Heart right ventricle (tissue), 16 donors: ENCODE data around the gene MAPT. TPM values are rescaled to one million over a fixed set of nuclear protein-coding genes. Genes with fewer than 3 reads are reported as not detected.
A peak's percentile ranks its signal among the peaks of the same experiment; 100 is the strongest.

Experiments
- ATAC-seq, 8 donors: fragments of 200-7000 bp; cut with Tn5 transposase; one replicate each; pipeline ENCODE4 v1.9.1; 2020; ENCODE audit warnings: mild to moderate bottlenecking in 8 of 8, moderate library complexity in 8 of 8, moderate number of reproducible peaks in 1 of 8
- DNase-seq, 2 donors: peaks; one replicate each; pipeline ENCODE4 v3.0.0-alpha.2; 2020
- H3K27ac ChIP-seq, 10 donors: fragments of 200-600 bp; sonication (generic) in 2 of 10; one replicate each; pipeline versions ENCODE4 v1.5.0 to v1.8.0; 2020 to 2022; ENCODE audit warnings: mild to moderate bottlenecking in 3 of 10
- H3K27me3 ChIP-seq, 7 donors: fragments of 200-600 bp; one replicate each; pipeline ENCODE4 v1.8.0; 2021 to 2022; ENCODE audit warnings: mild to moderate bottlenecking in 2 of 7
- H3K36me3 ChIP-seq, 9 donors: fragments of 200-600 bp; sonication (generic) in 1 of 9; one replicate each; pipeline versions ENCODE4 v1.5.0 to v1.8.0; 2020 to 2022; ENCODE audit warnings: mild to moderate bottlenecking in 2 of 9
- H3K4me1 ChIP-seq, 9 donors: fragments of 200-600 bp; sonication (generic) in 1 of 9; one replicate each; pipeline versions ENCODE4 v1.5.0 to v1.8.0; 2020 to 2022; ENCODE audit warnings: mild to moderate bottlenecking in 4 of 9
- H3K4me3 ChIP-seq, 10 donors: fragments of 200-600 bp; sonication (generic) in 2 of 10; one replicate each; pipeline versions ENCODE4 v1.5.0 to v1.8.0; 2020 to 2022; ENCODE audit warnings: mild to moderate bottlenecking in 7 of 10, moderate library complexity in 2 of 10
- H3K9me3 ChIP-seq, 11 donors: fragments of 200-600 bp in 10 of 11; sonication (generic) in 2 of 11; one replicate each; pipeline versions ENCODE4 v1.5.0 to v1.8.0; 2013 to 2022; ENCODE audit warnings: mild to moderate bottlenecking in 2 of 11, control low read depth in 1 of 11, moderate library complexity in 1 of 11
- WGBS, 2 donors: extraction: QIAGEN DNeasy Blood & Tissue Kit; methylation state at CpG; one replicate each; pipeline ENCODE4 v1.1.7; 2013; ENCODE audit warnings: inconsistent platforms in 1 of 2; 5-methylcytosine and 5-hydroxymethylcytosine counted together
- intact Hi-C, 10 donors: fragments of 100-400 bp; cut with DNase I; formaldehyde crosslinking; loops; one replicate each; pipeline versions ENCODE4 v1.11.1 to v1.14.2; 2022
- polyA plus RNA-seq, 2 donors: library from polyadenylated mRNA; stranded (reverse); fragments of 200-250 nt; gene quantifications; one replicate each; pipeline ENCODE4 v1.2.3, GENCODE V29; 2013
- total RNA-seq, 10 donors: library from RNA; stranded (reverse); fragmentation: NEBNext Ultra II Directional in 3 of 10; extraction: Animal tissue kit (Norgen Biotek cat#: 25700) in 3 of 10; gene quantifications; one replicate each; pipeline versions ENCODE4 v1.2.1 to v1.2.4, GENCODE V29; 2021 to 2023
- TF ChIP-seq, protein P1 (sequence below), 9 donors: fragments of 200-600 bp; sonication (generic) in 2 of 9; IDR thresholded peaks; one replicate each; pipeline versions ENCODE4 v1.5.0 to v1.8.0; 2021 to 2022; ENCODE audit warnings: antibody characterized with exemption in 9 of 9, mild to moderate bottlenecking in 5 of 9, moderate library complexity in 1 of 9
- donor health status: Arrhythmogenic right ventricular cardiomyopathy.
- donor health status: ischemic (EF 13 %, LVEDD 7.1; RV severe dilation, severe dysfunction).
- donor health status: healthy with polysubstance abuse.
- donor health status: DM: no; HTN: yes; CAD: no.
- donor health status: DM: no; HTN: no; CAD: no.
- donor health status: ischemic (EF 25% LVEDD 6.9; RV normal size, moderate dysfunction).
- donor health status: ischemic (EF 25% LVEDD 5.7; RV mildly dilated, moderate dysfunction).
- donor health status: healthy.
- donor health status: DM: yes; HTN: yes; CAD: no.
- donor health status: Ischemic cardiomyopathy.
- donor health status: ischemic (EF 35%, LVEDD 5.7; RV mildly dilated, moderate dysfunction).
- donor health status: nonischemic (EF 11% LVEDD 7.7; RV severe dilation, severe dysfunction).
- donor health status: DM: yes; HTN: yes; CAD: no.
- donor health status: PGD.
- donor health status: ischemic (EF 29% LVEDD 5.4; RV normal size, mild dysfunction).
- donor health status: nonischemic (EF 23%, LVEDD 6.1; RV moderate dilation, normal function).

Gene MAPT
- total and polyA plus RNA-seq, 12 donors = 0.90 to 63.3 (median 32.5) TPM

GRCh38 chr17:45999900-46000290, 105.5 kb downstream of the MAPT start:
- 81 to 88% methylated on average over 9 of the region's 9 CpGs for WGBS, 2 donors

GRCh38 chr17:46000292-46000691, 105.9 kb downstream of the MAPT start:
- no peaks in the 10 kb centered on the region for H3K27me3 ChIP-seq
- WGBS, 2 donors = 62 to 70% methylated on average over 7 of the region's 7 CpGs
- no peaks in the 10 kb centered on the region for H3K36me3 ChIP-seq
- H3K27ac ChIP-seq = no peak overlapping the region
- no peaks in the 10 kb centered on the region for H3K9me3 ChIP-seq
- DNase-seq (no peak), ATAC-seq (no peak)
- intact Hi-C loops = loop anchor here in 6 of 10 donors (5.0 to 10.0 kb wide), 4 partner anchors 42 to 285 kb away; partner anchors contain the start of gene KANSL1 (in 1 of the 6)
- H3K4me1 ChIP-seq = peaks cover 0 to 13% (median 0%) of the 10 kb centered on the region in 9 donors
- TF ChIP-seq, protein P1, sequence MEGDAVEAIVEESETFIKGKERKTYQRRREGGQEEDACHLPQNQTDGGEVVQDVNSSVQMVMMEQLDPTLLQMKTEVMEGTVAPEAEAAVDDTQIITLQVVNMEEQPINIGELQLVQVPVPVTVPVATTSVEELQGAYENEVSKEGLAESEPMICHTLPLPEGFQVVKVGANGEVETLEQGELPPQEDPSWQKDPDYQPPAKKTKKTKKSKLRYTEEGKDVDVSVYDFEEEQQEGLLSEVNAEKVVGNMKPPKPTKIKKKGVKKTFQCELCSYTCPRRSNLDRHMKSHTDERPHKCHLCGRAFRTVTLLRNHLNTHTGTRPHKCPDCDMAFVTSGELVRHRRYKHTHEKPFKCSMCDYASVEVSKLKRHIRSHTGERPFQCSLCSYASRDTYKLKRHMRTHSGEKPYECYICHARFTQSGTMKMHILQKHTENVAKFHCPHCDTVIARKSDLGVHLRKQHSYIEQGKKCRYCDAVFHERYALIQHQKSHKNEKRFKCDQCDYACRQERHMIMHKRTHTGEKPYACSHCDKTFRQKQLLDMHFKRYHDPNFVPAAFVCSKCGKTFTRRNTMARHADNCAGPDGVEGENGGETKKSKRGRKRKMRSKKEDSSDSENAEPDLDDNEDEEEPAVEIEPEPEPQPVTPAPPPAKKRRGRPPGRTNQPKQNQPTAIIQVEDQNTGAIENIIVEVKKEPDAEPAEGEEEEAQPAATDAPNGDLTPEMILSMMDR (IDR thresholded peaks at IDR 0.05) = no peak
- H3K4me3 ChIP-seq = no peak overlapping the region

More at GRCh38 chr17:45999900-46000290, 105.5 kb downstream of the MAPT start:
- no peak overlapping the region for H3K4me3 ChIP-seq
- no peak for DNase-seq
- TF ChIP-seq, protein P1 (IDR thresholded peaks at IDR 0.05) = no peak
- no peak for ATAC-seq
- no peaks in the 10 kb centered on the region for H3K27me3 ChIP-seq
- H3K36me3 ChIP-seq = no peaks in the 10 kb centered on the region
- no peak overlapping the region for H3K27ac ChIP-seq
- intact Hi-C loops = loop anchor here in 6 of 10 donors (5.0 to 10.0 kb wide), 5 partner anchors 42 to 835 kb away; partner anchors contain the start of gene KANSL1 (in 1 of the 6)
- no peaks in the 10 kb centered on the region for H3K9me3 ChIP-seq
- peaks cover 0 to 13% (median 0%) of the 10 kb centered on the region in 9 donors for H3K4me1 ChIP-seq

DNA sequence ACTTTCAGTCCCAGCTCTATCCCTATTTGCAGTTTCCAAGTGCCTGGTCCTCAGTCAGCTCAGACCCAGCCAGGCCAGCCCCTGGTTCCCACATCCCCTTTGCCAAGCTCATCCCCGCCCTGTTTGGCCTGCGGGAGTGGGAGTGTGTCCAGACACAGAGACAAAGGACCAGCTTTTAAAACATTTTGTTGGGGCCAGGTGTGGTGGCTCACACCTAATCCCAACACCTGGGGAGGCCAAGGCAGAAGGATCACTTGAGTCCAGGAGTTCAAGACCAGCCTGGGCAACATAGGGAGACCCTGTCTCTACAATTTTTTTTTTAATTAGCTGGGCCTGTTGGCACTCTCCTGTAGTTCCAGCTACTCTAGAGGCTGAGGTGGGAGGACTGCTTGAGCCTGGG, 106.4 kb downstream of the MAPT start:
- Histone ChIP-seq H3K9me3 (no peaks in the 10 kb centered on the region), H3K36me3 (no peaks in the 10 kb centered on the region)

GRCh38 chr17:46001390-46002310, 107.3 kb downstream of the MAPT start:
- WGBS, 2 donors = 73 to 76% methylated on average over 13 of the region's 13 CpGs
- DNase-seq (no peak), ATAC-seq (peak in 2 of 8 donors; percentile 6 to 8)
- Histone ChIP-seq H3K27ac (no peak overlapping the region), H3K9me3 (no peaks in the 10 kb centered on the region), H3K36me3 (no peaks in the 10 kb centered on the region), H3K4me1 (peaks cover 0 to 13% (median 0%) of the 10 kb centered on the region in 9 donors), H3K4me3 (no peak overlapping the region), H3K27me3 (no peaks in the 10 kb centered on the region)
- TF ChIP-seq, protein P1 (IDR thresholded peaks at IDR 0.05) = no peak
- intact Hi-C loops = loop anchor here in 9 of 10 donors (1.0 to 10.0 kb wide), 8 partner anchors 41 to 283 kb away; partner anchors contain the start of gene KANSL1 (in 1 of the 9)

More for the DNA sequence above, 106.4 kb downstream of the MAPT start:
- H3K27me3 ChIP-seq = no peaks in the 10 kb centered on the region
- H3K27ac ChIP-seq = no peak overlapping the region
- TF ChIP-seq, protein P1 (IDR thresholded peaks at IDR 0.05) = no peak
- no peak overlapping the region for H3K4me3 ChIP-seq
- DNase-seq (no peak), ATAC-seq (no peak)
- H3K4me1 ChIP-seq = peaks cover 0 to 13% (median 0%) of the 10 kb centered on the region in 9 donors
- intact Hi-C loops = loop anchor here in 6 of 10 donors (5.0 to 10.0 kb wide), 4 partner anchors 42 to 284 kb away; partner anchors contain the start of gene KANSL1 (in 1 of the 6)
- 62 to 73% methylated on average over 2 of the region's 2 CpGs for WGBS, 2 donors
